ENCODE measurements around the gene LNPEP.

The LNPEP gene

GRCh38 chr5:97070234-97070633 is 134.4 kb downstream of the LNPEP start:
- Histone ChIP-seq H2BK12ac (ENCODE audit: low read length in 2 of 2) (no peak overlapping the region), H3K4me3 (ENCODE audit: insufficient read depth in 1 of 2, low read depth in 1 of 2, low read length in 2 of 2) (no peak overlapping the region), H2BK120ac (ENCODE audit: low read depth, low read length) (no peak overlapping the region), H3K36me3 (ENCODE audit: control insufficient read depth in 1 of 2, insufficient read depth in 2 of 2, low read depth in 1 of 2, low read length in 2 of 2) (no peaks in the 10 kb centered on the region), H3K9me3 (ENCODE audit: control insufficient read depth, low read length) (no peaks in the 10 kb centered on the region), H3K18ac (ENCODE audit: low read depth in 1 of 2, low read length in 2 of 2) (no peak overlapping the region), H2AFZ (ENCODE audit: low read depth, low read length) (no peak overlapping the region), H3K4ac (ENCODE audit: low read depth in 1 of 2, low read length in 2 of 2) (no peak overlapping the region), H3K4me1 (ENCODE audit: control insufficient read depth, insufficient read depth, low read depth, low read length) (no peaks in the 10 kb centered on the region), H4K8ac (ENCODE audit: low read length) (no peak overlapping the region), H3K23ac (ENCODE audit: low read length in 2 of 2) (no peak overlapping the region), H4K91ac (ENCODE audit: low read length) (no peak overlapping the region), H2BK5ac (ENCODE audit: low read depth, low read length, poor library complexity, severe bottlenecking) (no peak overlapping the region), H2BK15ac (ENCODE audit: low read depth, poor library complexity, severe bottlenecking) (no peak overlapping the region), H3K9ac (ENCODE audit: low read length) (no peak overlapping the region), H3K27me3 (ENCODE audit: control insufficient read depth in 1 of 2, insufficient read depth in 1 of 2, low read length in 2 of 2) (no peaks in the 10 kb centered on the region), H3K14ac (ENCODE audit: low read length in 2 of 2) (no peak overlapping the region), H2AK5ac (ENCODE audit: low read length, severe bottlenecking) (no peak overlapping the region), H3K79me1 (replicated peaks; ENCODE audit: low read length, poor library complexity, severe bottlenecking) (no peaks in the 10 kb centered on the region), H3K4me2 (ENCODE audit: low read length, poor library complexity, severe bottlenecking) (no peak overlapping the region), H3K27ac (ENCODE audit: low read length, poor library complexity, severe bottlenecking) (no peak overlapping the region)
- no peak for DNase-seq

- no peak overlapping the region for H3K23ac ChIP-seq (ENCODE audit: low read length in 2 of 2)
- H3K4ac ChIP-seq (ENCODE audit: low read depth in 1 of 2, low read length in 2 of 2): no peak overlapping the region
- no peak overlapping the region for H2BK120ac ChIP-seq (ENCODE audit: low read depth, low read length)
- H3K14ac ChIP-seq (ENCODE audit: low read length in 2 of 2): no peak overlapping the region
- no peak overlapping the region for H3K4me2 ChIP-seq (ENCODE audit: low read length, poor library complexity, severe bottlenecking)
- H2BK5ac ChIP-seq (ENCODE audit: low read depth, low read length, poor library complexity, severe bottlenecking): no peak overlapping the region
- no peaks in the 10 kb centered on the region for H3K9me3 ChIP-seq (ENCODE audit: control insufficient read depth, low read length)
- H3K4me1 ChIP-seq (ENCODE audit: control insufficient read depth, insufficient read depth, low read depth, low read length): no peaks in the 10 kb centered on the region
- H3K27ac ChIP-seq (ENCODE audit: low read length, poor library complexity, severe bottlenecking): no peak overlapping the region
- H3K4me3 ChIP-seq (ENCODE audit: insufficient read depth in 1 of 2, low read depth in 1 of 2, low read length in 2 of 2): peak overlapping the region in 1 of 2 experiments; percentile 44
- H3K36me3 ChIP-seq (ENCODE audit: control insufficient read depth in 1 of 2, insufficient read depth in 2 of 2, low read depth in 1 of 2, low read length in 2 of 2): no peaks in the 10 kb centered on the region
- H2BK12ac ChIP-seq (ENCODE audit: low read length in 2 of 2): no peak overlapping the region
- H2AK5ac ChIP-seq (ENCODE audit: low read length, severe bottlenecking): no peak overlapping the region
- 60% methylated on average over 6 of the region's 8 CpGs for WGBS
- H2AFZ ChIP-seq (ENCODE audit: low read depth, low read length): no peak overlapping the region
- peak overlapping the region; percentile 55 for H3K9ac ChIP-seq (ENCODE audit: low read length)
- no peak overlapping the region for H3K18ac ChIP-seq (ENCODE audit: low read depth in 1 of 2, low read length in 2 of 2)
- no peaks in the 10 kb centered on the region for H3K27me3 ChIP-seq (ENCODE audit: control insufficient read depth in 1 of 2, insufficient read depth in 1 of 2, low read length in 2 of 2)
- no peak overlapping the region for H4K8ac ChIP-seq (ENCODE audit: low read length)
- no peak overlapping the region for H4K91ac ChIP-seq (ENCODE audit: low read length)
- DNase-seq: peak; percentile 38
- no peaks in the 10 kb centered on the region for H3K79me1 ChIP-seq (replicated peaks; ENCODE audit: low read length, poor library complexity, severe bottlenecking)
- no peak overlapping the region for H2BK15ac ChIP-seq (ENCODE audit: low read depth, poor library complexity, severe bottlenecking)
Measured at GRCh38 chr5:97071101-97071500, 135.2 kb downstream of the LNPEP start.

- Histone ChIP-seq H3K4me3 (ENCODE audit: insufficient read depth in 1 of 2, low read depth in 1 of 2, low read length in 2 of 2) (no peak overlapping the region), H3K23ac (ENCODE audit: low read length in 2 of 2) (no peak overlapping the region), H3K18ac (ENCODE audit: low read depth in 1 of 2, low read length in 2 of 2) (no peak overlapping the region), H3K4me2 (ENCODE audit: low read length, poor library complexity, severe bottlenecking) (no peak overlapping the region), H3K14ac (ENCODE audit: low read length in 2 of 2) (no peak overlapping the region), H2AK5ac (ENCODE audit: low read length, severe bottlenecking) (no peak overlapping the region), H3K9me3 (ENCODE audit: control insufficient read depth, low read length) (no peaks in the 10 kb centered on the region), H3K27me3 (ENCODE audit: control insufficient read depth in 1 of 2, insufficient read depth in 1 of 2, low read length in 2 of 2) (no peaks in the 10 kb centered on the region), H3K79me1 (replicated peaks; ENCODE audit: low read length, poor library complexity, severe bottlenecking) (no peaks in the 10 kb centered on the region), H2BK12ac (ENCODE audit: low read length in 2 of 2) (no peak overlapping the region), H2BK120ac (ENCODE audit: low read depth, low read length) (no peak overlapping the region), H2BK5ac (ENCODE audit: low read depth, low read length, poor library complexity, severe bottlenecking) (no peak overlapping the region), H4K91ac (ENCODE audit: low read length) (no peak overlapping the region), H3K4me1 (ENCODE audit: control insufficient read depth, insufficient read depth, low read depth, low read length) (no peaks in the 10 kb centered on the region), H3K36me3 (ENCODE audit: control insufficient read depth in 1 of 2, insufficient read depth in 2 of 2, low read depth in 1 of 2, low read length in 2 of 2) (no peaks in the 10 kb centered on the region), H2BK15ac (ENCODE audit: low read depth, poor library complexity, severe bottlenecking) (no peak overlapping the region), H3K27ac (ENCODE audit: low read length, poor library complexity, severe bottlenecking) (no peak overlapping the region), H2AFZ (ENCODE audit: low read depth, low read length) (no peak overlapping the region), H3K4ac (ENCODE audit: low read depth in 1 of 2, low read length in 2 of 2) (no peak overlapping the region), H4K8ac (ENCODE audit: low read length) (no peak overlapping the region), H3K9ac (ENCODE audit: low read length) (no peak overlapping the region)
- no peak for DNase-seq
- 45% methylated on average over 3 of the region's 4 CpGs for WGBS
Measured at GRCh38 chr5:97071993-97072392, 136.1 kb downstream of the LNPEP start.

- Histone ChIP-seq H3K14ac (ENCODE audit: low read length in 2 of 2) (no peak overlapping the region), H3K9ac (ENCODE audit: low read length) (no peak overlapping the region), H2BK120ac (ENCODE audit: low read depth, low read length) (no peak overlapping the region), H3K4me1 (ENCODE audit: control insufficient read depth, insufficient read depth, low read depth, low read length) (no peaks in the 10 kb centered on the region), H3K4me3 (ENCODE audit: insufficient read depth in 1 of 2, low read depth in 1 of 2, low read length in 2 of 2) (no peak overlapping the region), H3K9me3 (ENCODE audit: control insufficient read depth, low read length) (no peaks in the 10 kb centered on the region), H3K4ac (ENCODE audit: low read depth in 1 of 2, low read length in 2 of 2) (no peak overlapping the region), H2BK12ac (ENCODE audit: low read length in 2 of 2) (no peak overlapping the region), H3K27me3 (ENCODE audit: control insufficient read depth in 1 of 2, insufficient read depth in 1 of 2, low read length in 2 of 2) (no peaks in the 10 kb centered on the region), H3K36me3 (ENCODE audit: control insufficient read depth in 1 of 2, insufficient read depth in 2 of 2, low read depth in 1 of 2, low read length in 2 of 2) (no peaks in the 10 kb centered on the region), H2BK5ac (ENCODE audit: low read depth, low read length, poor library complexity, severe bottlenecking) (no peak overlapping the region), H3K18ac (ENCODE audit: low read depth in 1 of 2, low read length in 2 of 2) (no peak overlapping the region), H3K79me1 (replicated peaks; ENCODE audit: low read length, poor library complexity, severe bottlenecking) (no peaks in the 10 kb centered on the region), H2AFZ (ENCODE audit: low read depth, low read length) (no peak overlapping the region), H4K91ac (ENCODE audit: low read length) (no peak overlapping the region), H3K23ac (ENCODE audit: low read length in 2 of 2) (no peak overlapping the region), H2BK15ac (ENCODE audit: low read depth, poor library complexity, severe bottlenecking) (no peak overlapping the region), H2AK5ac (ENCODE audit: low read length, severe bottlenecking) (peak overlapping the region; percentile 51), H4K8ac (ENCODE audit: low read length) (no peak overlapping the region), H3K4me2 (ENCODE audit: low read length, poor library complexity, severe bottlenecking) (no peak overlapping the region), H3K27ac (ENCODE audit: low read length, poor library complexity, severe bottlenecking) (no peak overlapping the region)
- DNase-seq: no peak
- 94% methylated on average over 2 of the region's 2 CpGs for WGBS
Measured at GRCh38 chr5:97072696-97073095, 136.8 kb downstream of the LNPEP start.

Measured in mesenchymal stem cell (in vitro differentiated cells and primary cell).